GM12892 (cell line): Measurements from ENCODE around the gene SMYD3.

Experiments used
- POLR2A ChIP-seq: IDR thresholded peaks from 2 replicates; pipeline ENCODE4 v1.6.1; 2011; ENCODE audit warnings: low read depth, low read length, control low read depth
- TAF1 ChIP-seq: IDR thresholded peaks from 2 replicates; pipeline ENCODE4 v1.6.1; 2011; ENCODE audit warnings: low read depth, mild to moderate bottlenecking, control low read depth, low read length, borderline replicate concordance

DNA sequence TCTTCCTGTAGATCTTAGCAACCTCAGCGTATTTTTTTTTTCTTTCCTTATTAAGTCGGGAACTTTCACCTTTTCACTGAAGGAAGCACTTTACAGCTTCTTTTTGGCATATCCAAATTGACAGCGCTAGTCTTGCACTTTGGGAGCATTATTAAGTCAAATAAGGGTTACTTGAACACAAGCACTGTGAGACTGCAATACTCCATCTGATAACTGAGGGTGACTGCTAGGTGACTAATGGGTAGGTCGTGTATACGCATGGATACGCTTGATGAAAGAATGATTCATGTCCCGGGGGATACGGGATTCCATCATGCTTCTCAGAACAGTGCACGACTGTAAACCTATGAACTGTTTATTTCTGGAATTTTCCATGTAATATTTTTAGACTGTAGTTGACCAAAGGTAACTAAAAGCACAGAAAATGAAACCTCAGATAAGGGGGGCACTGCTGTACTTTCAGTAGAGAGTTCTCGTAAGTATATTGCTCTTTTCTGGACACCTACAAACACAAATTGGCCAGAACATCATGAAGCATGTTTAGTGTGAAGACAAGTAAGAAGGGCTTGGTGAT lies 364.7 kb downstream of the SMYD3 start:
- TF ChIP-seq POLR2A (no peak), TAF1 (no peak)
